Esophagus squamous epithelium (tissue), 4 donors: ENCODE results near the gene ENPP1.

Experiments
- POLR2A ChIP-seq, 4 donors: fragments of 450-650 bp; IDR thresholded peaks; one replicate each; pipeline ENCODE4 v1.6.1; 2017; ENCODE audit warnings: antibody characterized with exemption in 4 of 4, mild to moderate bottlenecking in 4 of 4, moderate library complexity in 3 of 4
- TF ChIP-seq, protein P1 (sequence below), 6 experiments: fragments of 450-650 bp in 4 of 6; fragments of 200-600 bp in 2 of 6; sonication (generic) in 2 of 6; IDR thresholded peaks; one replicate each; pipeline ENCODE4 v1.5.1; 2016 to 2019; ENCODE audit warnings: antibody characterized with exemption in 6 of 6, mild to moderate bottlenecking in 4 of 6, moderate library complexity in 4 of 6

GRCh38 chr6:131821010-131821807, 13.4 kb downstream of the ENPP1 start:
- no peak for TF ChIP-seq POLR2A (IDR thresholded peaks at IDR 0.05)
- TF ChIP-seq, protein P1, sequence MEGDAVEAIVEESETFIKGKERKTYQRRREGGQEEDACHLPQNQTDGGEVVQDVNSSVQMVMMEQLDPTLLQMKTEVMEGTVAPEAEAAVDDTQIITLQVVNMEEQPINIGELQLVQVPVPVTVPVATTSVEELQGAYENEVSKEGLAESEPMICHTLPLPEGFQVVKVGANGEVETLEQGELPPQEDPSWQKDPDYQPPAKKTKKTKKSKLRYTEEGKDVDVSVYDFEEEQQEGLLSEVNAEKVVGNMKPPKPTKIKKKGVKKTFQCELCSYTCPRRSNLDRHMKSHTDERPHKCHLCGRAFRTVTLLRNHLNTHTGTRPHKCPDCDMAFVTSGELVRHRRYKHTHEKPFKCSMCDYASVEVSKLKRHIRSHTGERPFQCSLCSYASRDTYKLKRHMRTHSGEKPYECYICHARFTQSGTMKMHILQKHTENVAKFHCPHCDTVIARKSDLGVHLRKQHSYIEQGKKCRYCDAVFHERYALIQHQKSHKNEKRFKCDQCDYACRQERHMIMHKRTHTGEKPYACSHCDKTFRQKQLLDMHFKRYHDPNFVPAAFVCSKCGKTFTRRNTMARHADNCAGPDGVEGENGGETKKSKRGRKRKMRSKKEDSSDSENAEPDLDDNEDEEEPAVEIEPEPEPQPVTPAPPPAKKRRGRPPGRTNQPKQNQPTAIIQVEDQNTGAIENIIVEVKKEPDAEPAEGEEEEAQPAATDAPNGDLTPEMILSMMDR (IDR thresholded peaks at IDR 0.05) = no peak
